GM19468 (cell line): Measurements from ENCODE around the gene PHC2.

Experiments
- ATAC-seq: cut with Tn5 transposase; IDR thresholded peaks from one replicate; pipeline ENCODE4 v1.9.1; 2021; ENCODE audit warnings: mild to moderate bottlenecking, moderate library complexity, moderate number of reproducible peaks; ENCODE audit not compliant: unreplicated experiment; ENCODE audit errors: extremely low read depth

Gene PHC2

DNA sequence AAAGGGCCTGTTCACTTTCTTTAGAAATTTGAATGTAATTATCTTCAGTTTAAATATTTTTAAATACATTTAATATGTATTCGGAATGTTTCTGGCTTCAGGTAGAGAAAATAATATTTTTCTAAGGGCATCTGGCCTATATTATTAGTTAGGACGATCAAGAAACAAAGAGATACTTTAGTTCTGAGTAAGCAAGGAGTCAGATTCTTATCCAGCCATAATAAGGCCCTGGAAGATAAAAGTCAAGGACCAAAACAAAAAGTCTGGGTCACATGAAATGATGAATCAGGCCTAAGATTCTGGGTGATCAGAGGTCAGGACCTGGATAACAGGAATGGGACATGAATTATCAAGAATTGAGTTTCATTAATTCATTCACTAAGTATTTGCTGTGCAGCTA lies 6.3 kb downstream of the PHC2 start:
- ATAC-seq, result no peak

DNA sequence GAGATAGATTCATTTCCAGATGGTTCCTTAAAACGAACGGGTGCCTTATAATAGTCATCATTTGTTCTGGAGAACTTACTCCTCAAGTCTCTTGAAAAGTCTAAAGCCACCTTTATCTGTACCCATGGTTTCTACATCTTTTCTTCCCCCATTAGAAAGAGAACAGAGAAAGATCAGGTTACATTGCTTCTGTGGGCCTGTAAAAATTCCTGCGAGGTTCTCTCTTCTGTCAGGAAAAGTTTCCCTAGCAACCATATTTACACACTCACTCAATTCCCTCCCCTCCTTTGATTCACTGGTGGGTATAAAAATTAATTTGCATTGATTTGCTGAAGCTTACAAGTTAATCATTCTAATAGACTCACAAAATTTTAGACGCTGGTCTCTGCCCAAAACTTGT lies 6.7 kb downstream of the PHC2 start:
- ATAC-seq, result no peak

DNA sequence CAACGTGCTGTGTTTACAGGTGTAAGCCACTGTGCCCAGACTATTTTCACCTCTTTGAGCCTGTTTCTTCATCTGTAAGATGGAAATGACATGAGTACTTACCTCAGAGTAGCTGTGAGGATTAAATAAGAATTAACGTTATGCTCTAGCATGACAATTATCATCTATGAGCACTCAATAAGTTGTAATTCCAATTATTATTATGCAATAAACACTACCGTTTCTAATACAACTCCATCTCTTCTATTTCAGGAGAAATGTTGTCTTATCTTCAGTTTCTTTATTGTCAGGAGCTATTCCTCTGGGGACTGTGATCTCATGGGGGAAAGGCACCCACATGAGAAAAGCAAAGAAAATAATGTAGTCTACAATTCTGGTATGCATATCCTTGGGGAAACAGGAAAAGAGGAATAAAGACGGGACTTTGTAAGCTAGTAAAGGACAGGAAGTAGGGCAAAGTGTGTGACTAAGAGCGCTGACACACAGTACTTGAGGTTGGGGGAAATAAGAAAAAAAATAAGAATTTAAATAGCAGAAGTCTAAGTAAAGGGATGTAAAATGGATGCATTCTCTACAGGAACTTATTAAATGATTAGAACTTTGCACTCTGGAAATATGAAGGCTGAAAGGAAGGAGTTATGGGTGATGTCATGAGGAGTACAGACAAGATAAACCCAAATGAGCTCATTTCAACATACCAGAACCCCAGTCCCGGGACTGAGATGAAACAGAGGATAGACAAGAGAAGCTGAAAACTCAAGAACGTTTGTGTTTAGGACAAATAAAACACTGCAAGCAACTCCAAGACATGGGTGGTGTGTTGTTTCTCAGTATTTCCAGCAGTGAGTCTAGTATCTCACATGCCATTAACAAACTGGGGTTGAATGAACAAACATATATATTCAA lies 9.8 kb downstream of the PHC2 start:
- ATAC-seq, result no peak

DNA sequence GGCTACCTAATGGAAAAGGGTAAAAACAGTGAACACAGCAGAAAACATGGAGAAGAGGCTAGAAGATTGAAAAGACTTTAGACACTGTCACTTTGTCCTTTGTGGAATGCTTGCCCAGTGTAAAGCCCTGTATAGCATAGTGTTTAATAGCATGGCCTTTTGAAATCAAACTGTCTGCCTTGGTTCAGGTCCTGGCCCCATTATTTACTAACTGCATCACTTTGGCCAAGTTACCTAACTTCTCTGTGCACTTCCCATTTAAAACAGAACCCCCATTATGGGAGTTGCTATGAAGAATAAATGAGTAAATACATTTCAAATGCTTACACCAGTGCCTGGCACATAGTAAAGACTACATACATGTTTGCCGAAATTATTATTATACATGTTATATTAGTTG lies 12.1 kb downstream of the PHC2 start:
- no peak for ATAC-seq

DNA sequence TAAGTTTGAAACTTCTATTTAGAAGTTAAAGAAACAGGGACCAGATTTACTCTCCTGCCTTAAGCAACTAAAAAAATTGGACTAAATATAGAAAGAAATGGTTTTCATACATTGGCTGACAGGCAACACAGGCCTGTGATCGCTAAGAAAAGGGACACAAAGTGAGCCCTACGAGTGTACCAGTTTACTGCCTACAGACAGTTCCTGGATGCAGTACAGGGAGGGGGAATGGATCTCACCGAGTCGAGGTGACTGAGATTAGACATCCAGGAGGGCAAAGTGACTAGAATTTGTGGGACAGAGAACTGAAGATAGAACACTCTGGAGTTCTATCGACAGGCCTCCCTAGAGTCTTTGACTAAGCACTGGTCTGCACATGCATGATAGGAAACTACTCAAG lies 16.0 kb downstream of the PHC2 start:
- ATAC-seq, result no peak

DNA sequence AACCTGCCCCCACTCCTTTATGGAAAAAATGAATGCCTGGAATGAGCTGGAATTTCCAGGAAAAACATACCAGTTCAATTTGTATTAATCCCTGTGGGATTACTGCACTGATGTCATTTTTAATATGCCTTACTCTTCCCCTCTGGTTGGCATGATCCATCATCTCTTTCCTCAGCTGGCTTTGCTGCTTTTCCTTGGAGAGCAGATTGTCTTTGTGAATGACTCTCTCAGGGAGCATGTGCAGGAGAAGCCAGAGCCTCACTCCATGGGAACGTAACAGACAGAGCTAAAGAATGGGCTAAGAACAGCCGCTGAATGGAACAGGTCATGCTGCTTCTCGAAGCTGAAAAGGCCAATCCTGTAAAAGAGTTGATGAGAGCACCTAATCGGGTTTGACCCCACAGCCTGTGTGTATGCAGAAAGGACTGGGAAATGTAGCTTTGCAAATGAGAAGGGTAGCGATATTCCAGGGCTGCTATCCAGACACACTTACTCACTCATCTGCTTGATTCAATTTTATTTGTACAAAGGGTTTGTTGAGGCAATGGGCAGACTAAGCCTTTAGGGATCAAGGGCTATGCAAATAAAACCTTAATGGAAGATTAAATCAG lies 20.7 kb downstream of the PHC2 start:
- ATAC-seq, result no peak

DNA sequence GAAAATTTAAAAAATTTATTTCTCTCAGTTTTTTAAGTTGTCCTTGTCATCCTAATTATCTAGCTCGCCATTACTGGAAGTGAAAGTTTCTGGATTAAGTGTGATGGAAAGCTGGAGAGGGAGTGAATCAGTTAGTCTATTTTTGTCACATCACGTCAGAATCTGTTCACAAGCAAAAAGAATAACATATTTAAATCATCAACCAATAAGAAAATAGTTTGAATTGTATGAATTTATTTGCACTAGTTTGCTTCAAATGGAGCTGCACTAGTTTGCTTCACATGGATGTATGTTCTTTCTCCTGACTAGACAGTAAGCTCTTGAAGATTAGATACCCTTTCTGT lies 22.8 kb downstream of the PHC2 start:
- ATAC-seq, result no peak

DNA sequence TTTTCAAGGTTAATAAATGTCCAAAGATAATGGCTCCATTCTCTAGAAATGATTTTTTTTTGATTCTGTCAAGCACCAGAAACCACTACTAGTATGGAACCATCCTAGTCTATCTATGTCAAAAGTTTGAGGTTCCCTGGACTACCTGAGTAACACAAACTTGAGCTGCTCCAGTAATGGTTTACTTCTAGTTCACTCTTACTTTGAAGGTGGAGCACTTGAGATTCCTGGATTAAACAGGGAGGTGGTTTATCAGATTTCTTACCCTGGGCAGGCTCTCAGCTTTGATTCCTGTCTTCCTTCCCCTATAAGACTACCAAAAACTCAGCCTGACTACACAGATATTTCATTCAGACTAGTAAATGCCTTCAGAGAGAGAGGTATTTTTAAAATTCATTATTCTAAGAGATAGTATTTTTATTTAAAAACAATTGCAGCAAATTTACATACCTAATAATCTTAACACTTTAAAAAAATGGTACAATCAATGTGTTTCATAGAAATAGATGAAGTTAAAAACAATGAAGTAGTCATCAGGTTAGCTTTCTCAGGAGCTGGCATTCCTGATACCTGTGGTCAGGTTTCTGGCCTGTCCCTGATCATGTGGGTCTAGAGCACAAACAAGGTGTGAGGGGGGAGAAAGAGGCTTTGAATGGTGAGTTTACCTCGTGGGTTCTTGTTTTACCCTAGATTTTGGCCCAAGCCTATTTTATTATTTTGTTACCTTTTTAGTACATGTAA lies 23.4 kb downstream of the PHC2 start:
- no peak for ATAC-seq

DNA sequence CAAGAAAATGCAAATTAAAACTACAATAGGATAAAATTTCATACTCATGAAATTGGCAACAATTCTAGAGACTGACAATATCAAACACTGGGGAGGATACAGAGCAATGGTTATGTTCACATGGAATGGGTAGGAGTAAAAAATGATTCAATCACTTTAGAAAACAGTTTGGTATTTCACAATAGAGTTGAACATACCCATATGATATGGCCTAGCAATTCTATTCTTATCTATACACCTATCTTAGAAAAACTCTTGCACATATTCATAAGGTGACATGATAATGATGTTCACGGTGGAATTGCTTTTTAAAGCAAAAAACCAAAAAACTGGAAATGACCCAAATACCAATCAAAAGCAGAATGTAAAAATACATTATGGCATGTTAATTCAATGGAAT lies 28.7 kb downstream of the PHC2 start:
- no peak for ATAC-seq

DNA sequence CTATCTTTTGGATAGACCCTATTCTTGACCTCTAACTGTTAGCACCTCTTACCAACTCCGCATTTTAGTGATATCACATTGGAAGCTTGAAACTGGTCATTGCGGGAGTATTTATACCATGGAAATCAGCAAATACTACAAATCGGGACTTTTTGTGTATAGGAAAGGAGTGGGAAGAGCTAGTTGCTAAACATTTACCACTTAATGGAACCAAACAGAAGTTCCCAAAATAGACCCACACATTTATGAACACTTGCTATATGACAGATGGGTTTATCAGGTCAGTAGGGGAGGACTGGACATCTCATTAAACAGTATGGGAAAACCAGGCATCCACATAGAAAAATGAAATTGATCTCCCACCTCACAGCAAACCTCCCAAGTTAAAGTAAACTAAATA lies 29.4 kb downstream of the PHC2 start:
- ATAC-seq, result no peak

DNA sequence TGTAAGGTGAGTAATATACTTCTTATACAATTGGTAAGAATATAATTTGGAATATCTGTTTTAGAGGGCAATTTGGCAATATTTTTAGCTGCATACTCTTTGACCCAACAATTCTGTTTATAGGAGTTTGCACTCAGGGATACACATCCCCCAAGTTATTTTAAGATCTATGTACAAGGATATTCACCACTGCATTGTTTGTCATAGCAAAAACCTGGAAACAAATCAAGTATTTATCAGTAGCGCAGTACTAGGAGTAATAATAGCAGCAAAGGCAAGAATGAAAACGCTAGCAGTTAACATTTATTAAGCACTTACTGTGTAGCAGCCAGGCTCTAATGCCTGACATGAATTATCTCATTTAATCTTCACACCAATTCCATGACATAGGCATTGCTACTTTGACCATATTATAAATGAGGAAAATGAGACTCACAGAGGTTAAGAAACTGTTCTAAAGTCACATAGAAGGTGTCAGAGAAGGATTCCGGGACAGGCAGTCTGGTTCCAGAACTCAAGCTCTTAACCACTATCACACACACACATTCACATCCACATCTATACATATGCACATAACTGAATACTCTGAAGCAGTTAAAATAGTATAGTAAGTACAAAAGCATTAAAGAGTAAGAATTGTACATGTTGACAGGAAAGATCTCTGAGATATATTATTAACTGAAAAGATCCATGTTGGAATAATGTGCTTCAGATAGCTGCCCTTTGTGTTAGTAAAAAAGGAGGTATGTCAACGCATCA lies 30.6 kb downstream of the PHC2 start:
- no peak for ATAC-seq

DNA sequence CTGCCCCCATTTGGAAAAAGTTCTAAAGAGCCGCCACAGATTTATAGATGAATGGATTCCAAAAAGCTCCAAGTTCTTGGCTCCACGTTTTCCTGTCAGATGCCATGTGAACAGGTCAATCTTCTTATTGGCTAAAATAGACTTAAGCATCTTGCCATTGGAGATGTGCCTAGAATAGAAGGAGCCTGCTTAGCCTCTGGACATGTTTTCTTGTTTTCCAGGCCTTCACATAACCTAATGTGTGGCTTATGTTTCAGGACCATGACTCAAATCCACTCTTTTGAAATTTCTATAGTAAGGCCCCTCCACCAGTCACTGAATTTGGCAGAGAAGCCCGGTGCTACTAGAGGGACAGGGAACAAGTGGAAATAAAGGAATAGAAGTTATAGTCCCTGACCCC lies 31.5 kb downstream of the PHC2 start:
- ATAC-seq, result no peak

DNA sequence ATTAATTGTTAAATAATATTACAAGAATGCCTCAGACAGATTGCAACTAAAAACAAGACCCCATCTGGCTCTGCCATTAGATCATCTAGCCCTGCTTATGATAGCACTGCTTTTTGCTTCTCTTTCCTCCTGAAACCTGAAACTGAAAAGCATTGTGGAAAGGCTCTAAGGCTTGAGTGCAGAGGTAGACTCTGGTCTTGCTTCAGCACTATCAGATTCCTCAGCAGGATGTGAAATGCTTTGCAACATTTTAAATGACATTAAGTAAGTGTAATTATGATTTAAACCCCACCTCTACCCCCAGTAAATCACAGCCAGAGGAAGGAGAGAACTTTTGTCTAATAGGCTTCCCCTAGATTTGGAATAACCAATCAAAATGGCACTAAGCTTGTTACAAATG lies 32.9 kb downstream of the PHC2 start:
- no peak for ATAC-seq

DNA sequence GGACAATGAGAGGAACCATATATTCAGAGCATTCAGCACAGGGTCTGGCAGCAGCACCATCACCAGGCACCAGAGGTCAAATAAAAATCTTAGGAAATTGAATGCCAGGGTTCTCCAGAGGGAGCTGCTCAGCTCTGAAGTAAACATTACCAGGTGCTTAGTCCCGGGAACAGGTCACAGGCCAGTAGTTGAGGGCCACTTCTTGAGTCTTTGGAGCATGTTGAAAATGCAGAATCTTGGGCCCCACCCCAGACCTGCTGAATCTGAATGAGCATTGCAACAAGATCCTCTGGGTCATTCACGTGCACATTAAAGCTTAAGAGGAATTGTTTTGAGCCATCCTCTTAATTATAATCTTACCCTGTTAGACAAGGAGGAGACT lies 33.8 kb downstream of the PHC2 start:
- no peak for ATAC-seq

DNA sequence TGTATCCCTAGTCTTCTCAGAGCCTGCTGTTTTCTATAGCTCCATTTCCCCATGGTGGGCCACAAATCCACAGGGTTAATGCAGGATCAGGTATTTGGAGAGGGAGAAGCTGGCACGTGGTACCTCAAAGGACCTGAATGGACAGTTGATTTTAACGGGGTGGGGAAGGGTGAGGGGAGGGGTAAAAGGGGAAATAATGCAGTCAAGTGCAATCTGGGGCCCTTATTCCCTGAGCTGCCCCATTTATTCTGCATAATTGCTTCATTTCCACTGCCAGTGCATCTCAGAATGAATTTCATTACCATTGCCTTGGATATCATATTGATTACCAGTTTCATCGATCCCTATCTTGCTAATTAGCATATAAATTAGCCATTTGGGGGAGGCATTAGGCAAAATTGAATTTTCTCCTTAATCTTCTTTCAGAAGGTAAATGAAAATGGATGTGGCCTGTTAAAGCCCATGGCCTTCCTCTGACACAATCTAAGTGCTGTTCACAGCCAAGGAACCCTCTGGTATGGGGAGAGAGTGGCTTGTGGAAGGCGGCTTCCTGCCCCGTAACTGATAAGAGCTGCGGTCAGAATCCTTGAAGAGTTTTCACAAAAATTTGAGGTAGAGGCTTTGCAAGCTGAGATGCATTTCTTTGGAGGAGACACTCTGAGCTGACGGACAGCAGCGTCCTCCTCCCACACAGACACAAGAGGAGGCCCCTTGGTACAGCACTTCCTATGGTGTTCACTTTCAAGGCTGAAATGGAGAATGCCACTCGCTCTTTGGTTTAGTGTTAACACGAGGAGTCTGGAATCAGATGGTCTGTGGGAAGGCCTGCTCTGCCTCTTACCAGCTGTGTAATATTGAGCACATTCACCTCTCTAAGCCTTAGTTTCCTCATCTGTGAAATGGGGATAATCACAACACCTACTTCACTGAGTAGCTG lies 34.4 kb downstream of the PHC2 start:
- no peak for ATAC-seq

DNA sequence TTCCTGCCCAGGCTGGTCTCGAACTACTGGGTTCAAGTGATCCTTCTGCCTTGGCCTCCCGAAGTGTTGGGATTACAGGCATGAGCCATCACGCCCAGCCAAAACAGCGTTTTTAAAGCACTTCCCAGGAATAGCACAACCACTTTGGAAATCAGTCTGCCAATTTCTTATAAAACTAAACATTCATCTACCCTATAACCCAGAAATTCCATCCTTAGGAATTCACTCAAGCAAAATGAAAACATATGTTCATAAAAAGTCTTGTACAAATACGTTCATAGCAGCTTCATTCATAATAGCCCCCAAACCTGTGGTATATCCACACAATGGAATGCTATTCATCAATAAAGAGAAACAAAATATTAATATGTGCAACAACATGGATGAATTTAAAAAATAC lies 36.1 kb downstream of the PHC2 start:
- ATAC-seq, result no peak

DNA sequence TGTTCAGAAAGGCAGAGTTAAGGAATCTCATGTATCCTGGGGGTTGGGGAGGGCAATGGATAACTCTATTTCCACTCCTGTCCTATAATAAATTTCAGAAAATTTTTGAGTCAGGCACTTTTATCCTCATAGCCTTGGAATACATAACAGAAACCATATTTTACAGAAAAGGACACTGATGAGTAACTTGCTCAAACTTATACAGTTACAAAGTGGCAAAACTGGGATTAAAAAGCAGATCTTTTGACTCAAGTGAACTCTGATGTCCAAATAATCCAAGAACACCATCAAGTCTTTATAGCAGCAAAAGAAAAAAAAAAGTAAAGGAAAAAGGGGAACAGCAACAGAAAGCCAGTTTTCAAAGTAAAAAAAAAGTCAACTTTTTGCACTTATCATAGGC lies 36.9 kb downstream of the PHC2 start:
- no peak for ATAC-seq

DNA sequence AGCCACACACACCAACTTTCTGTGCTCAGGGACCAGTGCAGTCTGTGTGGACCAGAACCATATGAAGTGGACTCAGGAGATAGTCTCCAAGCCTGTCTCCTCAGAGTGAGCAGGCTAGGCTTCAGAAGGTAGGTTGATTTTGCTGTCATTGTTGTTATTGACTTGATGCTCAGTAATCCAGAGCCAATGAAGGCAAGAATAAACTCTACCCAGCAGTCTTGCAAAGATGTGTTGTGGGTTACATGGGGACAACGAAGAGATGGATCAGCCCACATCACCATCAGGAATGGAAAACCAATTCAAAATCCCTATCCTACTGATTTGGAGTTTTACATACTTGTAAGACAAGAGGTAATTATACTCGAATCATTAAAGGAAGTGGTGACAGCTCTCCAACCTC lies 37.4 kb downstream of the PHC2 start:
- no peak for ATAC-seq

DNA sequence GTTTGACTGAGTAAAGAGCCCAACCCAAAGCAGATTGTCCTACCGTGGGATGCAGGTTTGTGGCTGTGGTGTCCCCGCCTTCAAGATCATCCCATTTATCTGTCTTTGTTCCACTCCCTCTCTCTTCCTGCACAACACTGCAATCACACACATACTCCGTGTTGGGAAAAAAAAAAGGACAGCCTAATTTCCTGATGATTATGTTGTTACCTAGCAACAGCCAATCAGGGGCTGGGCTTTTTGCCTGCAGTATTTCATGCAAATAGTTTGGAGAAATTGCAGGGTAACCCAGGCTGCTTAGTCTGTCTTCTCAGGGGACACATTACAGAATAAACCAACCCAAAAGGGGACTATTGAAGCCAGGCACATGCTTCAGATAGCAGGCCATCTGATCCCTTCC lies 38.3 kb downstream of the PHC2 start:
- ATAC-seq, result no peak

DNA sequence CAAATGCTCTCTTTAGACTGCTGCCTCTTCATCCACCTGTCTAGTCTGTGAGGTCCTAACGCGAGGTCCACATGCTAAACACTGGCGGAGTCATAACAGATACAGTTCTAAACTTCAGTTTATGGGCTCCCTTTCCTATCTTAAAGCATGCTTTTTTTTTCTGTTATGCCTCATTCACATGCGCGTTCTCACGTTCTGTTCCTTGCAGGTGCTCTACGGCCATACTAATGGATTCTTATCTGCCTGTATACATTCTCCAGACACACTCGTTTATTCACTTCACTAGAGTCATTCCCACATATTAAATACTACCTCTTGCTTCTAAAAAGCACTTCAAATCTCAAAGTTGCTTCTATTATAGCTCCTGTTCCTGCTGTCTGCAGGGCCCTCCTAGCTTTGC lies 38.7 kb downstream of the PHC2 start:
- no peak for ATAC-seq
